ENCODE data around the gene NCKAP5. TPM values are rescaled to one million over a fixed set of nuclear protein-coding genes. Genes with fewer than 3 reads are reported as not detected.

Gene NCKAP5
- total RNA-seq, 2 experiments from 2014 or later: not detected

DNA sequence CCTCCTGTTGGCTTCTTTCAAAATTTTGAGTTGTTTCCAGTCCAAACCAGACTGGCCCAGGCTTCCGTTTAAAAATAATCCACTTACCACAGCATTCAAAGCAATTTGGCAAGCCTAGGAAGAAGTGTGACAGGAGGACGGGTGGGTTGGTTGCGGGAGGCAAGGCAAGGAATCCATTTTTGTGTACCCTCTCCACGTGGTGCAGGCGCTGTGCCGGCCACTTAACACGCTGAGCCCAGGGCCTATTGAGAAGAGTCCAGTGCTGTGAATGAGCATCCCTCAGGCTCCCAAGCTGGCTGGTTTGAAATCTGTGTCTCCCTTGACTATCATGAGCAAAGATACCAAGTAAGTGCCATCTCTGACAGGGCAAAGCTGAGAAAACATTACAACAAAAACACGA lies 160.9 kb downstream of the NCKAP5 start:
- POLR2A ChIA-PET: no interaction called here
- Mint-ChIP-seq H3K4me1 (no peaks in the 10 kb centered on the region), H3K4me3 (no peak overlapping the region), H3K36me3 (no peaks in the 10 kb centered on the region), H3K27me3 (no peaks in the 10 kb centered on the region), H3K27ac (no peak overlapping the region), H3K9me3 (no peaks in the 10 kb centered on the region)
- ATAC-seq (ENCODE audit: low read depth) (no peak), DNase-seq (no peak)

- DNase-seq (no peak), ATAC-seq (ENCODE audit: low read depth) (no peak)
- Mint-ChIP-seq H3K27me3 (no peaks in the 10 kb centered on the region), H3K36me3 (no peaks in the 10 kb centered on the region), H3K4me1 (no peaks in the 10 kb centered on the region), H3K4me3 (no peak overlapping the region), H3K27ac (no peak overlapping the region), H3K9me3 (no peaks in the 10 kb centered on the region)
- POLR2A ChIA-PET: no interaction called here
These were observed 163.0 kb downstream of the NCKAP5 start for GRCh38 chr2:133405252-133405651.

GRCh38 chr2:133400411-133400810 lies 167.9 kb downstream of the NCKAP5 start:
- POLR2A ChIA-PET: no interaction called here
- H3K9me3 Mint-ChIP-seq: no peaks in the 10 kb centered on the region
- no peak overlapping the region for H3K4me3 Mint-ChIP-seq
- H3K27ac Mint-ChIP-seq: no peak overlapping the region
- no peaks in the 10 kb centered on the region for H3K27me3 Mint-ChIP-seq
- no peaks in the 10 kb centered on the region for H3K4me1 Mint-ChIP-seq
- ATAC-seq (ENCODE audit: low read depth) (no peak), DNase-seq (no peak)
- H3K36me3 Mint-ChIP-seq: no peaks in the 10 kb centered on the region

- no peak overlapping the region for H3K4me3 Mint-ChIP-seq
- no peak overlapping the region for H3K27ac Mint-ChIP-seq
- peaks cover 1% of the 10 kb centered on the region for H3K9me3 Mint-ChIP-seq
- H3K36me3 Mint-ChIP-seq: no peaks in the 10 kb centered on the region
- no peak for DNase-seq
- no peaks in the 10 kb centered on the region for H3K4me1 Mint-ChIP-seq
- no peaks in the 10 kb centered on the region for H3K27me3 Mint-ChIP-seq
- POLR2A ChIA-PET: no interaction called here
- no peak for ATAC-seq (ENCODE audit: low read depth)
These were observed 174.4 kb downstream of the NCKAP5 start for GRCh38 chr2:133393895-133394294.

- Mint-ChIP-seq H3K36me3 (no peaks in the 10 kb centered on the region), H3K4me1 (no peaks in the 10 kb centered on the region), H3K4me3 (no peak overlapping the region), H3K27me3 (no peaks in the 10 kb centered on the region), H3K9me3 (peaks cover 4% of the 10 kb centered on the region), H3K27ac (no peak overlapping the region)
- DNase-seq (no peak), ATAC-seq (ENCODE audit: low read depth) (no peak)
- POLR2A ChIA-PET: no interaction called here
These were observed 178.1 kb downstream of the NCKAP5 start for GRCh38 chr2:133390156-133390555.

DNA sequence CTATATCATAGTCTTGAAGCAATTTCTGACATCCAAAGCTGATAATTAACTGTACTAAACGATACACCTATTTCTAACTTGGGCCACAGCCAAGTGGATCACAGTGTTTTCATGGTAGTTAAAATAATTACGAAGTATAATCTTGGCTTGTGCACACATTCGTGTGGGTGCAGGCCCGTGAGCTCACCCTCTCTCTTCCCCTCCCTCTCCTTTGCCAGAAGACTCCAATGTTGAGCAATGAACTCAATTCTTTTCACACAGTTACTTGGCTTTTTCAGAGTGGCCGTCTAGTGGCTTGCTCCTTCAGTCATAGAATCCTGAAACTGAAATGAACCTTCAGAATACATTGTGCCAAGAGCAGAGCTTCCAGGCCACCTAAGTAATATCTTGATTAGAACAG lies 178.7 kb downstream of the NCKAP5 start:
- Mint-ChIP-seq H3K9me3 (peaks cover 4% of the 10 kb centered on the region), H3K27ac (no peak overlapping the region), H3K27me3 (no peaks in the 10 kb centered on the region), H3K4me3 (no peak overlapping the region), H3K4me1 (no peaks in the 10 kb centered on the region), H3K36me3 (no peaks in the 10 kb centered on the region)
- DNase-seq (no peak), ATAC-seq (ENCODE audit: low read depth) (no peak)
- POLR2A ChIA-PET: no interaction called here

- ATAC-seq (ENCODE audit: low read depth): no peak
- no peaks in the 10 kb centered on the region for H3K4me1 Mint-ChIP-seq
- no peaks in the 10 kb centered on the region for H3K36me3 Mint-ChIP-seq
- no peak overlapping the region for H3K27ac Mint-ChIP-seq
- no peaks in the 10 kb centered on the region for H3K27me3 Mint-ChIP-seq
- no peak for DNase-seq
- peaks cover 9% of the 10 kb centered on the region for H3K9me3 Mint-ChIP-seq
- POLR2A ChIA-PET: no interaction called here
- no peak overlapping the region for H3K4me3 Mint-ChIP-seq
These were observed 185.7 kb downstream of the NCKAP5 start for GRCh38 chr2:133382566-133382965.

DNA sequence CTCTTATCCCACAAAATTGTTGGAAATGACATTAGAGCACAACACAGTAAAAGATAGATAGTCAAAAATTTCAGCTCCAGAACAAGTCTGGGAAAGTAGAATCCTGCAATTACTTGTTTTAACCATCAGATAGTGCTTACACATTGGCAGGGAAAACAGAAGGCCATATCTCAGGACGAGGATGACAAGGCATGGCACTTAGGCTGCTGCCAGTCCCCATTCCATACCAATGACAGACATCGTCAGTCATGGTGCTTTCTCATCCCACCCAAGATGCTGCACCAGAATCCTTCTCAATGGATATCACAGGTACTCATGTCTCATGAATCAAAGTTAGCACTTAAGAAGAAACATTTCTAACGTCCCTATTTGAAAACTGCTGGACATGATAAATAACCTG lies 187.3 kb downstream of the NCKAP5 start:
- ATAC-seq (ENCODE audit: low read depth): no peak
- Mint-ChIP-seq H3K9me3 (peaks cover 7% of the 10 kb centered on the region), H3K27me3 (no peaks in the 10 kb centered on the region)

DNA sequence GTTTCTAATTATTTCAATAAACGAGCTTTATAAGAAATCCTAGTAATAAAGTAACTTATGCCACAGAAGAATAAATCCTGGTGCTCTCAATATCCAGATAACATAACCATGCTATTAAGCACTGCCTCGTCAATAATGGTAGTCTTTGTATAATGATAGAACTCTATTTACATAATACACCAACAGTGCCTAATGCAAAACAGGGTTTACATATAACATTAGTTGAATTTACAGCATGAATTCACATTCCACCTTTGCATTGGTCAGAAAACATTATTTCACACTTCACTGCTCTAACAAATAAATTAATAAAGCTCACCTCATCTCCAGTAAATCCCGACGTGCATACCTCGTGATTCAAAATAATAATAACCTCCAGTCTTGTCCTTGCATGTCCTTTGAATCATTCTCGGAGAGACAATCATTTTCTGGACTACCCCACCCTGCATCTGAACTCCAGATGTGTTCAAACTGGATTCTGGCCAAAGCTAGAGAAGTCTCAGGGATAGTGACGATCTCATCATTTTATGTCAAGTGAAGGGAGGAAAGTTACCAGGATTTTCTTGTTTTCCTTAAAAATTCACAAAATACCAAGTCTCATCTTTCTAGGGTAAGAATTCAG lies 189.2 kb downstream of the NCKAP5 start:
- no peaks in the 10 kb centered on the region for H3K27me3 Mint-ChIP-seq
- H3K9me3 Mint-ChIP-seq: peaks cover 7% of the 10 kb centered on the region
- ATAC-seq (ENCODE audit: low read depth) (no peak), DNase-seq (no peak)
- H3K4me3 Mint-ChIP-seq: no peak overlapping the region
- H3K4me1 Mint-ChIP-seq: no peaks in the 10 kb centered on the region
- POLR2A ChIA-PET: no interaction called here
- no peak overlapping the region for H3K27ac Mint-ChIP-seq
- no peaks in the 10 kb centered on the region for H3K36me3 Mint-ChIP-seq

More for the DNA sequence above, 187.3 kb downstream of the NCKAP5 start:
- Mint-ChIP-seq H3K4me1 (no peaks in the 10 kb centered on the region), H3K4me3 (no peak overlapping the region), H3K27ac (no peak overlapping the region), H3K36me3 (no peaks in the 10 kb centered on the region)
- DNase-seq: no peak
- POLR2A ChIA-PET: no interaction called here

GRCh38 chr2:133378386-133378785 lies 189.9 kb downstream of the NCKAP5 start:
- Mint-ChIP-seq H3K27ac (no peak overlapping the region), H3K36me3 (no peaks in the 10 kb centered on the region), H3K9me3 (peaks cover 7% of the 10 kb centered on the region), H3K4me3 (no peak overlapping the region), H3K4me1 (no peaks in the 10 kb centered on the region), H3K27me3 (no peaks in the 10 kb centered on the region)
- ATAC-seq (ENCODE audit: low read depth) (no peak), DNase-seq (no peak)
- POLR2A ChIA-PET: no interaction called here

DNA sequence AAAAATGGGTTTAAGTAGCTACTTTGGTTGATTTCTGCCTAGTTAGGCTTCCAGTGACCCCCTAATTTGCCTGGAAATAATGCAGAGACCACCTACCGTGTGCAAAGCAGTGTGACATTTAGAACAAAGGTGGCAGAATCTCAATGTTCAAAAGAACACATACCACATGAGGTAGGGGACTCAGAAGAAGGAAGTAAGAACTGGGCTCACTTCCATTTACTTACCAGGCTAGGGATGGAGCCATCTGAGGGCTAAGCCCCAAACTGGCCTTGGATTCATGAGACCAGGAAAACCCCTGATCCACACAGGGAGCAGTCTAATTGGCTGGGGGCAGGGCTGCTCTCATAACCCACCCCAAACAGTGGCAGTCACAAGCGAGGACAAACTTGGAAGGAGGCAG lies 190.7 kb downstream of the NCKAP5 start:
- Mint-ChIP-seq H3K36me3 (no peaks in the 10 kb centered on the region), H3K9me3 (peaks cover 8% of the 10 kb centered on the region), H3K4me3 (no peak overlapping the region), H3K27me3 (no peaks in the 10 kb centered on the region), H3K27ac (no peak overlapping the region), H3K4me1 (no peaks in the 10 kb centered on the region)
- ATAC-seq (ENCODE audit: low read depth) (no peak), DNase-seq (no peak)
- POLR2A ChIA-PET: no interaction called here

- DNase-seq (no peak), ATAC-seq (ENCODE audit: low read depth) (no peak)
- no peaks in the 10 kb centered on the region for H3K27me3 Mint-ChIP-seq
- H3K36me3 Mint-ChIP-seq: no peaks in the 10 kb centered on the region
- no peak overlapping the region for H3K27ac Mint-ChIP-seq
- no peak overlapping the region for H3K4me3 Mint-ChIP-seq
- peaks cover 2% of the 10 kb centered on the region for H3K9me3 Mint-ChIP-seq
- POLR2A ChIA-PET: no interaction called here
- H3K4me1 Mint-ChIP-seq: no peaks in the 10 kb centered on the region
These were observed 191.2 kb downstream of the NCKAP5 start for GRCh38 chr2:133377021-133377481.

DNA sequence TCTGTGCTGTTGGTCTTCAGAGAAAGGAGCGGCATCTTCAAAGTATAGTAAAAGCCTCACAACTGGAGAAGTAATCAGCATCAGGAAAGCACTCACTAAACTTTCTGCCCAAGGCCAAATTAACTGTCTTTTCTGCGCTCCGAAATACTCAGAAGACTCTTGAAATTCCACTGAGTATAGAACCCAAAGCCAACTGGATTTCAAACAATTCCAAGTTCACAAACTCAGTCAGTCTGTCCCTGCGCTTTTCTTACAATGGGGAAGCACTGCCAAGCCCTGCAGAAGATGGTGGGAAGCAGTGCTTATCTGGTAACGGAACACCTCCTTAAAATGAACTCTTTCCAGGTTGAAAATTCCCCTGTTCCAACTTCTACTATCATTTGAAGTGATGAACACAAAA lies 193.5 kb downstream of the NCKAP5 start:
- ATAC-seq (ENCODE audit: low read depth) (no peak), DNase-seq (no peak)
- Mint-ChIP-seq H3K4me1 (no peaks in the 10 kb centered on the region), H3K27ac (no peak overlapping the region), H3K4me3 (no peak overlapping the region), H3K27me3 (no peaks in the 10 kb centered on the region), H3K9me3 (peaks cover 1% of the 10 kb centered on the region), H3K36me3 (no peaks in the 10 kb centered on the region)
- POLR2A ChIA-PET: no interaction called here

DNA sequence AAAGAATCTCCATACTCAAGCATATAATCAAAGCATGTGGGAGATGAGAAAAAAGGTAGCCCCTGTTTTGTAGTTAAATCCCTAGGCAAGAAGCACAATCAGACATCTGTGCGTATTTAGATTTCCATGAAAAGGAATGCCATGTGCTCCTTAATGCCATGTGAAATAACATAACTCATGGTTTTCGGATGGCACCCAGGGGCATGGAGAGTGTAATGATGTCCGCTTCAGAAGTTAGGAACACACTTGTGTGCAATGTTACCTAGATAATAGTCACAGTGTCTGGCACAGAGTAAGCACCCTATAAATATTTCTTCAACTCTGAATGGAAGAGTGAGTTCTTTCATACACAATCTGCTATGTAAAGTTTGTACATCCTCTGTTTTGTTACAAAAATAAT lies 197.0 kb downstream of the NCKAP5 start:
- peaks cover 1% of the 10 kb centered on the region for H3K9me3 Mint-ChIP-seq
- H3K4me1 Mint-ChIP-seq: no peaks in the 10 kb centered on the region
- no peak for DNase-seq
- no peak for ATAC-seq (ENCODE audit: low read depth)
- no peak overlapping the region for H3K27ac Mint-ChIP-seq
- no peaks in the 10 kb centered on the region for H3K27me3 Mint-ChIP-seq
- no peak overlapping the region for H3K4me3 Mint-ChIP-seq
- no peaks in the 10 kb centered on the region for H3K36me3 Mint-ChIP-seq
- POLR2A ChIA-PET: no interaction called here

Data from activated naive CD8-positive, alpha-beta T cell treated with anti-CD3 and anti-CD28 coated beads, Interleukin-2, amount 10 ng/mL, durations not matched to agents 7 days and 5 days (primary cell).